NCI-H2196 (cell line): Measurements from ENCODE around the gene HEATR5A.

Experiments
- DNase-seq: peaks from one replicate; lab custom pipeline; 2025; ENCODE audit not compliant: unreplicated experiment; lab: John Stamatoyannopoulos, UW

The HEATR5A gene

GRCh38 chr14:31426663-31427062, 6.3 kb upstream of the HEATR5A start:
- DNase-seq, result no peak

GRCh38 chr14:31425905-31426304, 5.6 kb upstream of the HEATR5A start:
- DNase-seq, result no peak

GRCh38 chr14:31421200-31421599, 850 bp upstream of the HEATR5A start:
- DNase-seq, result no peak

- peak; percentile 41 for DNase-seq
Measured at GRCh38 chr14:31419967-31420318, 407 bp downstream of the HEATR5A start.

- no peak for DNase-seq
Measured at GRCh38 chr14:31419179-31419966, 977 bp downstream of the HEATR5A start.

DNA sequence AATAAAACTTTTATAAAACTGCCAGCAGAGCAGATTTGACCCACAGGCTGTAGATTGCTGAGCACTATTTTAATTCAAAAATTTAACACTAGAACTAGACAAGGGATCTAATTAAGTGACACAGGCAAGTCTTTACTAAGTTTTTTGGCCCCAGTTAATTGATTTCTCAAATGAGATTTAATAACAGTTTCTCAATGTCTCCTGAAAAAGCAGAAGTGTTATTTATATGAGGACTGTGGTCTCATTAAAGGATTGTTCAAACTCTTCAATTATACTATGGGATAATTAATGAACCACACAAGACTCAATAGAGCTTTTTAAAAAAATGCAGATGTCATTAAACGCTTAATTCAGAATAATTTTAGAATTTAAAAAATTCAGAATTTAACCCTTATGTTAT, 1.9 kb downstream of the HEATR5A start:
- no peak for DNase-seq

DNA sequence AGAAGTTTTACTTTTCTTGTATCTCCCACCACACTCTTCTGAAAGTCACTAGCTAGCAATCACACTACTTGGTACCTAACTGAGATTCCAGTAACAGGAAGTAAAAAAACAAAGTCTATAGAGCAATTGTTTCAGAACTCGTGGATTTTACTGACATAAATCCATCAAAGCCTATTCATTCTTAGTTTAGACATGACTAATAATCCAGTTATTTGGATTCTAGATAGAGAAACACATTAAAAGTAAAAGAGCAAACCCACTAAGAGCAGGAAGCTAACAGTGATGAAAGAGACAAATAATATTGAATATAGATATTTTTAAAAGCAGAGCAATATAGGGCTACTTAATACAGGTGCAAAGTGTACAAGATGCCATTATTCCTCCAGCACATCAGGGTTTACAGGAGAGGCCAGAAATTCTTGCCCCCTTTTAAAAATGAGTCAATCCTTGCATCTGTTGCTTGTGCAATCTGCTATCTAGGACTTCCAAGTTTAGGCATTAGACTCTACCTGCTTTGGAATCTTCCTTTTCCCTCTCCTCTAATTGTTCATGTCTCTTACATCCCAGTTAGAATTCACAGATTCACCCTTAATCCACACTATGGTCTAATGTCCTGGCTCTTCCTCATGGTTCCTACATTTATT, 6.0 kb downstream of the HEATR5A start:
- no peak for DNase-seq

GRCh38 chr14:31411218-31411727, 9.1 kb downstream of the HEATR5A start:
- no peak for DNase-seq

DNA sequence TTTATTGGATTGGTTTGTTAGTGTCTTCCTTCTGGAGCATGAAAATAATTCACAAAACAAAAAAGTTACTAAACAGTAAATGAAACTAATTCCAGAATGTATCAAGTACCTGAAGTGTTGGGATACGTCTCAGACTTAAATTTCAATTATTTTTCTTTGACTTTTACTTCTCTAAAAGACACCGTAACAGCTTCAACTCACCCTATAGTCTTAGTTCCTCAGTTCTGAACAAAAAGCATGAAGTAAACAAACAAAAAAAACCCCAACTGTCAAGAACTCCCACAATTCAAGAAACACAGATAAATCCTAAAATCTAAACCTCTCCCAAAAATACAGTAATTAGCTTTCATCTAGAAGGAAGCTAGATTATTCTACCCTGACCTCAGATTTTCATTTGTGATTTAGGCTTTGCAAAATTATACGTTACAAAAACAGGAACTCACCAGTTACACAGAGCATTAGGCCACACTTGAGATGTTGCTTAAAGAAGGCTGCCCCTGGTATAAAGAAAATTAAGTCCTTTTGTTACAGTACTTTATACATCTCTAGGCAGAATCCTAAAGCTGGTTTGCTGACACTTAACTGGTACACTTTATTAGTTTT, 10.2 kb downstream of the HEATR5A start:
- DNase-seq, result no peak

DNA sequence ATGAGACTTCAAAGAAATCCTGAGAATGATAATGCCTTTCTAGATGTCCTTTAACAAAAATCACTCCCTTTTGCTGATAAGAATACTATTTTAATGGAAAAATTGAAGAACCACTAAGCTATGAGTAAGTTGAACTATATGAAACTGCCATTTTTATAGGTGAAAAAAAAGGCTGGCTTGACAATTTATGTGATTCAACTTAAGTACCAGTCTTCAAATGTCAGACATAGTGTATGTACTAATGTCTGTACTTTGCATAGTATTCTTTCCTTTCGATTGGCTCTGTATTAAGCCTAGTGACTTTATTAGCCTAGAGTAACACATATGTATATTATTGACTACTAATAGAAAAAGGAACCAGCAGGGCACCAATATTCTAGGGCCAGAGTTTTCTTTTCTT, 11.9 kb downstream of the HEATR5A start:
- no peak for DNase-seq

- no peak for DNase-seq
Measured at GRCh38 chr14:31405599-31406232, 14.6 kb downstream of the HEATR5A start.

GRCh38 chr14:31405106-31405505, 15.2 kb downstream of the HEATR5A start:
- no peak for DNase-seq

DNA sequence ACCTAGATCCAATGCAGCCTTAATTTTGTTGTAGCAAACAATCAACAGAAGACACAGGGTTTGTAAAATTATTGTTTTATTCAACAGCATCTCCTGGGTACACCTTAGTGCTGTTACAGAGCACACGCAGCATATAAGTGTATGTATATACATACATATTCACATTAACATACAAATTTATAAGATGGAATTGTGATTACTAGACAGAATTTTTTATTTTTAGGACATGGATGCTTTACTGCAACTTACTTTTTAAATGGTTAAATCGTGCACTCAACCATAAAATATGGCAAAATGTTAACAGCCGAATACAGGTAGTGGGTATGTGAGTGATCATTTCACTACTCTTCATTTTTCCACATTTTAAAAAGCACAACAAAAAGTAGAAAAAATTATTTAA, 16.6 kb downstream of the HEATR5A start:
- no peak for DNase-seq

DNA sequence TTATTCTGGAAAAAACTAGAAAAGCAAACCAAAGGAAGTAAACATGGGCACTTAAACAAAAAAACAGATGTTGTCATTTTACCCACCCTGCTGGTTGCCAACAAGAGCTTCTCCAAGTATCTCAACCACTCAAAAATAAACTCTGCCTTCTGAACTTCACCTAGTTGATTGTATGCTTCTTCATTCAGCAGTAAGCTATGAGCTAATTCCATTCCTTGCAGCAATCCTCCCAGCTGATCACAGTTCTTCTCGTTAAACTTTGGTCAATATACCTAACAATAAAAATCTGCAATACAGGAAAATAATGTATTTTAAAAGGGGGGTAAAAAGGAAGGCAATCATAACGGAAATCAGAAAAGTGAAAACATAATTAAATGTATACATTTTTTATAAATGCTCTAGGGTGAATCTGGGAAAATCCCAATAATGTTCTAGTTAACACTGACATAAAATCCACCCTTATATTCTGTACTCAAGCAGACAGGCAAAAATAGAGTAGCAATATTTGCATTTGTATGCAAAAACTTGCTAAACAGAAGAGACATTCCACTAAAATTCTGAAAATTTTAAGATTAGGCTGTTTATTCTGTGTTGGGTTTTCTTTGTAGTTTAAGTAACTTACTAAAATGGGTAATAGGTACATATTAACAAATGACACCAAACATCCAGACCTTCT, 17.4 kb downstream of the HEATR5A start:
- DNase-seq, result no peak

DNA sequence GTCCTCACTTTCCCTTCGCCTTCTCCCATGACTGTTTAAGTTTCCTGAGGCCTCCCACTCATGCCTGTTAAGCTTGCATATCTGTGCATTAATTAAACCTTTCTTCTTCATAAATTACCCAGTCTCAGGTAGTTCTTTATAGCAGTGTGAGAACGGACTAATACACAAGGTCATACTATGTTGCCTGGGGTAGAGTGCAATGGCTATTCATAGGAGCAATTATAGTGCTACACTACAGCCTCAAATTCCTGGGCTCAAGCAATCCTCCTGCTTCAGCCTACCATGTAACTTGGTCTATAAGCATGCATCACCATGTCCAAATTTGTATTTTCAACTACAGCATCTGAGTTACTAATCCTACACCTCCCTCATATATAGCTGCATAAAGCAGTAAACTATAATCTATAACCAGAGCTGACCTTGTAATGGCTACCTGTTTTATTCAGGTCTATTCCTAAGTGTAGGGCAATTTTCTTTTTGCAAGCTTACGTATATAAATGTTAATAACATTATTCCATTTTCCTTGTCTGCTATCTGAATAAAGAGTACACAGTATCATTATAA, 18.9 kb downstream of the HEATR5A start:
- DNase-seq, result no peak

GRCh38 chr14:31400031-31400638, 20.2 kb downstream of the HEATR5A start:
- DNase-seq, result no peak

DNA sequence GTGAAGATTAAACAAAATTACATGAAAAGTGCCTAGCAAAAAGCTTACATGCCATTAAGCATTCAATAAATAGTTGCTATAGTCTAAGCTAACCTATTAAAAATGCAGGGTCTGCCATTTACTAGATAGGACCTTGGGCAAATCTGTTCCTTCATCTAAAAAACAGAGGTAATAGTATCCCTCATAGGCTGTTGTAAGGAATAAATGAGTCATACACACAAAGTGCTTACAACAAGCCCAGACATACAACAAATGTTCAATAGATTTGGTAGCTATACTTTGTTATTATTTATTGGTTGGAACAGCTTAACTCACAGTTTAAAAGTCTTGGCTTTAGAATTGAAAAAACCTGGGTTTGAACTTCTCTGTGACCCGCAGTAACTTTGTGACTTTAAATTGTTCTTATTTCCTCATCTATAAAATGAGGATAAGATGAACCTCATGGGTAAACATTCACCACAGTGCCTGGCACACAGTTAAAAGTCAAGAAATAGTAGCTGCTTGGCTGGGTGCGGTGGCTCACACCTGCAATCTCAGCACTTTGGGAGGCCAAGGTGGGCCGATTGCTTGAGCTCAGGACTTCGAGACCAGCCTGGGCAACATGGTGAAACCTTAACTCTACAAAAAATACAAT, 24.7 kb downstream of the HEATR5A start:
- no peak for DNase-seq

GRCh38 chr14:31395119-31395518, 25.2 kb downstream of the HEATR5A start:
- no peak for DNase-seq

GRCh38 chr14:31391977-31392503, 28.3 kb downstream of the HEATR5A start:
- no peak for DNase-seq

GRCh38 chr14:31391473-31391872, 28.9 kb downstream of the HEATR5A start:
- DNase-seq, result no peak
